H1 (cell line): Measurements from ENCODE around the gene ITIH4.

Experiments
- BRCA1 ChIP-seq: IDR thresholded peaks from 2 replicates; pipeline ENCODE4 v1.6.1; 2012; ENCODE audit warnings: low read depth, low read length, improper control_type of control experiment
- CHD1 ChIP-seq: IDR thresholded peaks from 2 replicates; pipeline ENCODE4 v1.6.1; 2012; ENCODE audit warnings: low read depth, low read length, improper control_type of control experiment
- EGR1 ChIP-seq: IDR thresholded peaks from 2 replicates; pipeline ENCODE4 v1.6.1; 2011; ENCODE audit warnings: low read depth, low read length, borderline replicate concordance
- HDAC2 ChIP-seq, 2 experiments: fragments of 300-600 bp in 1 of 2; sonication (generic) in 1 of 2; IDR thresholded peaks; 2 replicates each; pipeline ENCODE4 v1.6.1; 2011 to 2012; ENCODE audit warnings: low read depth in 2 of 2, low read length in 2 of 2, mild to moderate bottlenecking in 2 of 2, moderate library complexity in 2 of 2, borderline replicate concordance in 1 of 2, inconsistent platforms in 1 of 2
- JUN ChIP-seq: IDR thresholded peaks from 2 replicates; pipeline ENCODE4 v1.6.1; 2011; ENCODE audit warnings: low read depth, mild to moderate bottlenecking, improper control_type of control experiment, low read length
- POLR2A ChIP-seq, 2 experiments: IDR thresholded peaks; 1 replicate in 1 of 2; 2 replicates in 1 of 2; pipeline ENCODE4 v1.6.1; 2011; ENCODE audit warnings: low read depth in 2 of 2, low read length in 2 of 2, mild to moderate bottlenecking in 2 of 2; ENCODE audit errors: control extremely low read depth in 1 of 2
- RAD21 ChIP-seq, 2 experiments: IDR thresholded peaks in 1 of 2; conservative IDR thresholded peaks in 1 of 2; 2 replicates each; pipeline ENCODE4 v1.6.1; 2011; ENCODE audit warnings: low read depth in 2 of 2, low read length in 2 of 2, improper control_type of control experiment in 1 of 2, inconsistent platforms in 1 of 2, mild to moderate bottlenecking in 1 of 2, moderate library complexity in 1 of 2
- RFX5 ChIP-seq: IDR thresholded peaks from 2 replicates; pipeline ENCODE4 v1.6.1; 2011; ENCODE audit warnings: low read depth, low read length, improper control_type of control experiment, borderline replicate concordance
- ZNF274 ChIP-seq: IDR thresholded peaks from 2 replicates; pipeline ENCODE4 v1.7.0; 2012; ENCODE audit warnings: low read length, borderline replicate concordance; ENCODE audit errors: extremely low read depth
- TF ChIP-seq, protein P1 (sequence below), 3 experiments: IDR thresholded peaks; 1 replicate in 2 of 3; 2 replicates in 1 of 3; pipeline versions ENCODE4 v1.5.1 to v1.6.1; 2011; ENCODE audit warnings: low read length in 3 of 3, mild to moderate bottlenecking in 3 of 3, inconsistent platforms in 2 of 3, low read depth in 1 of 3, moderate library complexity in 1 of 3; ENCODE audit not compliant: insufficient read depth in 1 of 3; ENCODE audit errors: control extremely low read depth in 1 of 3
- TF ChIP-seq, protein P2 (sequence below): IDR thresholded peaks from 2 replicates; pipeline ENCODE4 v1.6.1; 2012; ENCODE audit warnings: inconsistent platforms

DNA sequence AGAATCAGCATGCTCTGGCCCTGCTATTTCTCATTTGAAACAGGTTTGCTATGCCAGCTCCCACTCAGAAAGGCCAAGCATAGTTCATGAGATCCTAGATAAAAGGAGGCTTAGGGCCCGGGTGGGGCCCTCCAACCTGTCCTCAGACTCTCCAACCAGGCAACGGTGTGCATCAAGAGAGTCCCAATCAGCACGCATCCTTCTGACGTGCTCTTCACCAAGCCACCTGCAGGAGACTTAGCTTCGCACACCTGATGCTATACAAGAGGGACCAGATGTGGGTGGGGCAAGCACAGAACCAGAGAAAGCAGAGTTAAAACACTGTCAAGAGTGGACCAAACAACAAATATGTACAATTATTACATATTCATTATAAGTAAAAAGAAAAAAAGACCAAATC is 49.6 kb upstream of the ITIH4 start:
- TF ChIP-seq RAD21 (IDR thresholded peaks at IDR 0.05 in 1 of 2, conservative IDR thresholded peaks at IDR 0.05 in 1 of 2; ENCODE audit: low read depth in 2 of 2, low read length in 2 of 2) (no peak), POLR2A (IDR thresholded peaks at IDR 0.05; ENCODE audit: control extremely low read depth in 1 of 2, low read depth in 2 of 2, low read length in 2 of 2) (no peak), CHD1 (no peak), ZNF274 (no peak), EGR1 (no peak), JUN (no peak), RFX5 (no peak), BRCA1 (no peak), HDAC2 (IDR thresholded peaks at IDR 0.05; ENCODE audit: borderline replicate concordance in 1 of 2, low read depth in 2 of 2, low read length in 2 of 2) (no peak)
- TF ChIP-seq, protein P1, sequence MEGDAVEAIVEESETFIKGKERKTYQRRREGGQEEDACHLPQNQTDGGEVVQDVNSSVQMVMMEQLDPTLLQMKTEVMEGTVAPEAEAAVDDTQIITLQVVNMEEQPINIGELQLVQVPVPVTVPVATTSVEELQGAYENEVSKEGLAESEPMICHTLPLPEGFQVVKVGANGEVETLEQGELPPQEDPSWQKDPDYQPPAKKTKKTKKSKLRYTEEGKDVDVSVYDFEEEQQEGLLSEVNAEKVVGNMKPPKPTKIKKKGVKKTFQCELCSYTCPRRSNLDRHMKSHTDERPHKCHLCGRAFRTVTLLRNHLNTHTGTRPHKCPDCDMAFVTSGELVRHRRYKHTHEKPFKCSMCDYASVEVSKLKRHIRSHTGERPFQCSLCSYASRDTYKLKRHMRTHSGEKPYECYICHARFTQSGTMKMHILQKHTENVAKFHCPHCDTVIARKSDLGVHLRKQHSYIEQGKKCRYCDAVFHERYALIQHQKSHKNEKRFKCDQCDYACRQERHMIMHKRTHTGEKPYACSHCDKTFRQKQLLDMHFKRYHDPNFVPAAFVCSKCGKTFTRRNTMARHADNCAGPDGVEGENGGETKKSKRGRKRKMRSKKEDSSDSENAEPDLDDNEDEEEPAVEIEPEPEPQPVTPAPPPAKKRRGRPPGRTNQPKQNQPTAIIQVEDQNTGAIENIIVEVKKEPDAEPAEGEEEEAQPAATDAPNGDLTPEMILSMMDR (IDR thresholded peaks at IDR 0.05; ENCODE audit: control extremely low read depth in 1 of 3, insufficient read depth in 1 of 3, low read depth in 1 of 3, low read length in 3 of 3), result no peak
- TF ChIP-seq, protein P2, sequence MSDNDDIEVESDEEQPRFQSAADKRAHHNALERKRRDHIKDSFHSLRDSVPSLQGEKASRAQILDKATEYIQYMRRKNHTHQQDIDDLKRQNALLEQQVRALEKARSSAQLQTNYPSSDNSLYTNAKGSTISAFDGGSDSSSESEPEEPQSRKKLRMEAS, result no peak
